A549 (cell line): ENCODE data around the gene GRIPAP1. TPM values are rescaled to one million over a fixed set of nuclear protein-coding genes. Genes with fewer than 3 reads are reported as not detected.

Source experiments
- ATAC-seq, 2 experiments: fragments of 200-7000 bp in 1 of 2; fragments of >200 bp in 1 of 2; cut with Nextera tagmentation in 1 of 2; cut with Tn5 transposase in 1 of 2; 3 replicates each; pipeline versions ENCODE4 v1.8.0 to v1.9.1; 2018 to 2020; ENCODE audit warnings: mild to moderate bottlenecking in 1 of 2, moderate library complexity in 1 of 2
- CTCF ChIA-PET: fragments of 300-600 bp; sonication (Branson Sonifier 250); formaldehyde crosslinking; extraction: SDS; loops from one replicate; lab custom pipeline; 2021; ENCODE audit warnings: antibody characterized with exemption, inconsistent platforms; lab: Yijun Ruan, JAX
- POLR2A ChIA-PET: fragments of 350-600 bp; formaldehyde crosslinking; extraction: SDS; loops from one replicate; lab custom pipeline; 2021; ENCODE audit warnings: antibody characterized with exemption, inconsistent platforms; lab: Yijun Ruan, JAX
- DNase-seq, 2 experiments: peaks; one replicate each; pipeline versions ENCODE4 v3.0.0 to v3.0.0-alpha.2; 2011 to 2016; ENCODE audit warnings: low read depth in 1 of 2, low spot score in 1 of 2
- FAIRE-seq: peaks from 2 replicates; lab custom pipeline; 2011; peaks lifted over from hg19 to GRCh38; lab: Jason Lieb, UNC
- H3K27ac ChIP-seq, 2 experiments: fragments of >200 bp; sonication (Bioruptor Twin); formaldehyde crosslinking; 3 replicates each; pipeline ENCODE4 v1.5.1; 2016 to 2017
- H3K4me1 ChIP-seq: fragments of >200 bp; sonication (Bioruptor Twin); formaldehyde crosslinking; 3 replicates; pipeline ENCODE4 v1.6.1; 2016
- H3K4me2 ChIP-seq: fragments of >200 bp; sonication (Bioruptor Twin); formaldehyde crosslinking; 3 replicates; pipeline ENCODE4 v1.6.1; 2016
- H3K4me3 ChIP-seq: fragments of >200 bp; sonication (Bioruptor Twin); formaldehyde crosslinking; 3 replicates; pipeline ENCODE4 v1.5.1; 2016
- H3K9me3 ChIP-seq: fragments of >200 bp; sonication (Bioruptor Twin); formaldehyde crosslinking; 3 replicates; pipeline ENCODE4 v1.6.1; 2016
- CHD2 ChIP-seq: fragments of 150-350 bp; IDR thresholded peaks from 2 replicates; pipeline ENCODE4 v1.6.1; 2014; ENCODE audit warnings: low read length; ENCODE audit not compliant: partially characterized antibody
- CHD4 ChIP-seq: fragments of 200-600 bp; sonication (generic); IDR thresholded peaks from 2 replicates; pipeline ENCODE4 v1.6.1; 2016; ENCODE audit warnings: antibody characterized with exemption, mild to moderate bottlenecking, borderline replicate concordance
- EHF ChIP-seq: fragments of 250-450 bp; sonication (Bioruptor Pico); IDR thresholded peaks from 2 replicates; pipeline ENCODE4 v1.5.0; 2020; ENCODE audit warnings: mild to moderate bottlenecking
- EP300 ChIP-seq, 2 experiments: fragments of >200 bp; sonication (Bioruptor Twin); formaldehyde crosslinking; IDR thresholded peaks; 2 replicates in 1 of 2; 3 replicates in 1 of 2; pipeline ENCODE4 v1.6.1; 2016 to 2017
- FOSB ChIP-seq: fragments of 250-450 bp; sonication (Bioruptor Pico); IDR thresholded peaks from 2 replicates; pipeline ENCODE4 v1.5.0; 2020; ENCODE audit warnings: mild to moderate bottlenecking, moderate library complexity
- FOXS1 ChIP-seq: fragments of 250-450 bp; sonication (Bioruptor Pico); IDR thresholded peaks from 2 replicates; pipeline ENCODE4 v1.5.0; 2020; ENCODE audit warnings: mild to moderate bottlenecking, moderate library complexity
- GATA3 ChIP-seq: IDR thresholded peaks from 2 replicates; pipeline ENCODE4 v1.6.1; 2012; ENCODE audit warnings: borderline replicate concordance
- HDAC2 ChIP-seq: fragments of 200-600 bp; sonication (generic); IDR thresholded peaks from 2 replicates; pipeline ENCODE4 v1.6.1; 2016
- HOXA7 ChIP-seq: fragments of 250-450 bp; sonication (Bioruptor Pico); IDR thresholded peaks from 2 replicates; pipeline ENCODE4 v1.5.0; 2020; ENCODE audit warnings: mild to moderate bottlenecking, moderate library complexity
- HOXB13 ChIP-seq: fragments of 250-450 bp; sonication (Bioruptor Pico); IDR thresholded peaks from 2 replicates; pipeline ENCODE4 v1.5.0; 2020; ENCODE audit warnings: low read depth, mild to moderate bottlenecking, moderate library complexity
- JUN ChIP-seq, 2 experiments: fragments of >200 bp; sonication (Bioruptor Twin); formaldehyde crosslinking; IDR thresholded peaks; 2 replicates in 1 of 2; 3 replicates in 1 of 2; pipeline ENCODE4 v1.6.1; 2016 to 2017
- JUNB ChIP-seq: fragments of >200 bp; sonication (Bioruptor Twin); formaldehyde crosslinking; IDR thresholded peaks from 2 replicates; pipeline ENCODE4 v1.6.1; 2016
- KDM1A ChIP-seq: fragments of 200-600 bp; sonication (generic); IDR thresholded peaks from 2 replicates; pipeline ENCODE4 v1.6.1; 2016; ENCODE audit warnings: low read depth, mild to moderate bottlenecking
- MAFK ChIP-seq: fragments of 450-650 bp; IDR thresholded peaks from 2 replicates; pipeline ENCODE4 v1.6.1; 2014; ENCODE audit not compliant: partially characterized antibody
- NFE2L2 ChIP-seq: fragments of 150-350 bp; conservative IDR thresholded peaks from 2 replicates; pipeline ENCODE4 v1.6.1; 2014; ENCODE audit warnings: low read length
- NR3C1 ChIP-seq: fragments of >200 bp; sonication (Bioruptor Twin); formaldehyde crosslinking; IDR thresholded peaks from 3 replicates; pipeline ENCODE4 v1.6.1; 2017
- RCOR1 ChIP-seq: fragments of 150-350 bp; IDR thresholded peaks from 2 replicates; pipeline ENCODE4 v1.6.1; 2014; ENCODE audit warnings: antibody characterized with exemption, low read length, low read depth
- RNF2 ChIP-seq: fragments of 200-600 bp; sonication (generic); IDR thresholded peaks from 2 replicates; pipeline ENCODE4 v1.6.1; 2016; ENCODE audit warnings: low read depth, mild to moderate bottlenecking, antibody characterized with exemption, moderate library complexity, borderline replicate concordance
- SMC3 ChIP-seq: fragments of >200 bp; sonication (Bioruptor Twin); formaldehyde crosslinking; IDR thresholded peaks from 3 replicates; pipeline ENCODE4 v1.6.1; 2018; ENCODE audit warnings: inconsistent platforms
- SREBF2 ChIP-seq: fragments of 450-650 bp; IDR thresholded peaks from 2 replicates; pipeline ENCODE4 v1.6.1; 2014; ENCODE audit warnings: mild to moderate bottlenecking, moderate library complexity
- TP53 ChIP-seq: fragments of 250-450 bp; sonication (Bioruptor Pico); IDR thresholded peaks from 2 replicates; pipeline ENCODE4 v1.5.0; 2021; ENCODE audit warnings: mild to moderate bottlenecking, moderate library complexity
- ZC3H11A ChIP-seq: fragments of 450-650 bp; IDR thresholded peaks from 2 replicates; pipeline ENCODE4 v1.6.1; 2014; ENCODE audit warnings: antibody characterized with exemption, mild to moderate bottlenecking
- ZFP36 ChIP-seq: fragments of 450-650 bp; IDR thresholded peaks from 2 replicates; pipeline ENCODE4 v1.6.1; 2014; ENCODE audit warnings: borderline replicate concordance; ENCODE audit not compliant: partially characterized antibody
- ZNF302 ChIP-seq: fragments of 250-450 bp; sonication (Bioruptor Pico); IDR thresholded peaks from 2 replicates; pipeline ENCODE4 v1.9.0; 2021; ENCODE audit warnings: inconsistent platforms, mild to moderate bottlenecking, moderate library complexity
- WGBS: methylation state at CpG from one replicate; pipeline ENCODE4 v1.1.6; 2017; ENCODE audit errors: missing lambda C conversion rate; 5-methylcytosine and 5-hydroxymethylcytosine counted together
- polyA plus RNA-seq, 4 experiments: library from polyadenylated mRNA; depleted of rRNA in 3 of 4; stranded (reverse); fragments of >200 nt; fragmentation: RNase III in 1 of 4; extraction: RNeasy Plus Mini Kit Qiagen cat#74134 plus additional on column Dnase treatment in 1 of 4; gene quantifications; 2 replicates in 3 of 4; 3 replicates in 1 of 4; pipeline ENCODE4 v1.2.3, GENCODE V29; 2011 to 2017
- TF ChIP-seq, protein P1 (sequence below): fragments of 250-450 bp; sonication (Bioruptor Pico); IDR thresholded peaks from 2 replicates; pipeline ENCODE4 v1.5.0; 2020; ENCODE audit warnings: low read depth, mild to moderate bottlenecking, moderate library complexity
- TF ChIP-seq, protein P2 (sequence below): IDR thresholded peaks from 2 replicates; pipeline ENCODE4 v1.6.1; 2012
- TF ChIP-seq, protein P3 (sequence below): fragments of 450-650 bp; IDR thresholded peaks from 2 replicates; pipeline ENCODE4 v1.6.1; 2014; ENCODE audit warnings: antibody characterized with exemption
- TF ChIP-seq, protein P4 (sequence below): fragments of 250-450 bp; sonication (Bioruptor Pico); IDR thresholded peaks from 2 replicates; pipeline ENCODE4 v1.5.0; 2021; ENCODE audit warnings: mild to moderate bottlenecking, moderate library complexity, borderline replicate concordance
- TF ChIP-seq, protein P5 (sequence below): fragments of 150-350 bp; IDR thresholded peaks from 2 replicates; pipeline ENCODE4 v1.6.1; 2014; ENCODE audit warnings: low read depth, mild to moderate bottlenecking, low read length

The GRIPAP1 gene
- polyA plus RNA-seq, 2 of the 4 experiments (the other 2 are of a cell fraction), result 33.7 to 34.3 TPM

DNA sequence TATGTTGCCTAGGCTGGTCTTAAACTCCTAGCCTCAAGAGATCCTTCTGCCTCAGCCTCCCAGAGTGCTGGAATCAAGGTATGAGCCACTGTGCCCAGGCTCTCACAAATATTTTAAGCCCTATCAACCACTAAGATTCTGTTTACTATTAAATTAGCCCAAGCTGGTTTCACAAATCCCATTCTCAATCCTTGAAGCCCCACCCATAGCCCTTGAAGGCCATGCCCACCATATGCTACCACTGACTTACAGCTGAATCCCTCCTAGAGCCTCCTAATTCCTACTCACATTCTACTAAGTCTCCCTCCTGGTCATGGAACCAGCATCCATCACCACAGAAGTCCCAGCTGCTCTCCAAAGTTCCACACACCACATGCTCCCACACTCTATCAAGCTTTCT lies 9.7 kb downstream of the GRIPAP1 start:
- Histone ChIP-seq H3K27ac (no peak overlapping the region), H3K4me3 (no peak overlapping the region), H3K9me3 (no peaks in the 10 kb centered on the region), H3K4me2 (no peak overlapping the region), H3K4me1 (no peaks in the 10 kb centered on the region)
- TF ChIP-seq, protein P1, sequence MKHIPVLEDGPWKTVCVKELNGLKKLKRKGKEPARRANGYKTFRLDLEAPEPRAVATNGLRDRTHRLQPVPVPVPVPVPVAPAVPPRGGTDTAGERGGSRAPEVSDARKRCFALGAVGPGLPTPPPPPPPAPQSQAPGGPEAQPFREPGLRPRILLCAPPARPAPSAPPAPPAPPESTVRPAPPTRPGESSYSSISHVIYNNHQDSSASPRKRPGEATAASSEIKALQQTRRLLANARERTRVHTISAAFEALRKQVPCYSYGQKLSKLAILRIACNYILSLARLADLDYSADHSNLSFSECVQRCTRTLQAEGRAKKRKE, result no peak
- TF ChIP-seq, protein P2, sequence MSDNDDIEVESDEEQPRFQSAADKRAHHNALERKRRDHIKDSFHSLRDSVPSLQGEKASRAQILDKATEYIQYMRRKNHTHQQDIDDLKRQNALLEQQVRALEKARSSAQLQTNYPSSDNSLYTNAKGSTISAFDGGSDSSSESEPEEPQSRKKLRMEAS, result no peak
- ATAC-seq (no peak), DNase-seq (no peak), FAIRE-seq (no peak)
- CTCF ChIA-PET, result no interaction called here
- POLR2A ChIA-PET, result no interaction called here

DNA sequence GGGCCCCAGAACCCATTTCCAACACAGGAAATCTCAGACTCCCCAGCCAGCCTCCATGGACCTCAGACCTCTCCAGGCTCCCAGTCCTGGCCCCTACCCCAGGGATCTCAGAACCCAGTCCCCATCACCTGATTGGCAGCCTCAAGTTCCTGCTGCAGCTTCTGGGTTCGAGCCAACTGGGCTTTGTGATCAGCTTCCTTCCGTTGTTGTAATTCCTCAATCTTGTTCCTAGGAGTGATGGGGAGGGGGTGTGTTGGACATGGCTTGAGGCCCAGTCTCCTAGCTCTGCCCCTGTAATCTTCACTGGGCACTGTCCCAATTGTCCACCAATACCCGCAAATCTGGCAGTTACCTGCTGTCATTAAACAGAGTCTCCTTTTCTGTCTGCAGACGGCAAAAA lies 12.6 kb downstream of the GRIPAP1 start:
- no peaks in the 10 kb centered on the region for H3K4me1 ChIP-seq
- ATAC-seq (no peak), DNase-seq (no peak), FAIRE-seq (no peak)
- POLR2A ChIA-PET, result no interaction called here
- no peak overlapping the region for H3K27ac ChIP-seq
- WGBS, result 94% methylated on average over 4 of the region's 4 CpGs
- CTCF ChIA-PET, result interaction anchor here (0.7 to 4.5 kb wide), 2 partner anchors 17 to 55 kb away, joined by 3 to 14 read pairs; partner anchors contain the start of gene KCND1
- H3K4me2 ChIP-seq, result no peak overlapping the region
- TF ChIP-seq ZFP36, result no peak
- TF ChIP-seq, protein P1, result no peak
- no peak for TF ChIP-seq JUNB
- TF ChIP-seq RNF2, result no peak
- no peak for TF ChIP-seq EP300 (IDR thresholded peaks at IDR 0.05)
- TF ChIP-seq FOXS1 (CRISPR knock-in tag), result no peak
- no peak for TF ChIP-seq FOSB (CRISPR knock-in tag)
- no peak for TF ChIP-seq HOXA7 (CRISPR knock-in tag)
- no peak for TF ChIP-seq ZC3H11A
- no peak for TF ChIP-seq MAFK
- no peak for TF ChIP-seq JUN (IDR thresholded peaks at IDR 0.05)
- no peak for TF ChIP-seq NR3C1
- TF ChIP-seq CHD4, result no peak
- TF ChIP-seq TP53 (CRISPR knock-in tag), result no peak
- TF ChIP-seq SREBF2, result no peak
- no peak for TF ChIP-seq HDAC2
- no peak for TF ChIP-seq GATA3
- H3K9me3 ChIP-seq, result no peaks in the 10 kb centered on the region
- no peak overlapping the region for H3K4me3 ChIP-seq

DNA sequence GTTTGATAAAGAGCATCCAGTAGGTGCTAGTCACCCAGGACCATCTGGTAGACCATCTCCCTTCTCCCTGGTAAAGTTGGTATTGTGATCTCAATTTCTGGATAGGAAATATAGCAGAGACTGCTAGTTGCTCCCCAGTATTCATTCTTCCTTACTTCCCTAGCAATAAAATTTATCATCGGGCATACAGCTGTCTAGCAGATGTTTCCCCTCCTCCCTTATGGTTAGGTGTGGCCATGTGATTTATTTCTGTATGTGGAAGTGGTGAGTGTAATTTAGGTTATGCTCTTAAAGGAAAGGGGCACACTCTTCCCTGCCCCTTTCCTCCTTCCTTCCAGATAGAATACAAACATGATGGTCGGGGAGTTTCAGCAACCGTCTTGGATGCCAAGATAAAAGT lies 18.2 kb downstream of the GRIPAP1 start:
- no peak for DNase-seq
- H3K27ac ChIP-seq, result no peak overlapping the region
- H3K4me3 ChIP-seq, result no peak overlapping the region
- no peaks in the 10 kb centered on the region for H3K4me1 ChIP-seq
- no peaks in the 10 kb centered on the region for H3K9me3 ChIP-seq
- ChIA-PET POLR2A (no interaction called here), CTCF (no interaction called here)
- no peak for ATAC-seq
- no peak overlapping the region for H3K4me2 ChIP-seq
- TF ChIP-seq RCOR1 (no peak), EHF (CRISPR knock-in tag) (no peak), HOXB13 (CRISPR knock-in tag) (no peak), ZNF302 (CRISPR knock-in tag) (no peak), GATA3 (no peak), FOSB (CRISPR knock-in tag) (no peak), HDAC2 (no peak), CHD2 (no peak), NFE2L2 (no peak), SMC3 (no peak), KDM1A (no peak)
- TF ChIP-seq, protein P3, sequence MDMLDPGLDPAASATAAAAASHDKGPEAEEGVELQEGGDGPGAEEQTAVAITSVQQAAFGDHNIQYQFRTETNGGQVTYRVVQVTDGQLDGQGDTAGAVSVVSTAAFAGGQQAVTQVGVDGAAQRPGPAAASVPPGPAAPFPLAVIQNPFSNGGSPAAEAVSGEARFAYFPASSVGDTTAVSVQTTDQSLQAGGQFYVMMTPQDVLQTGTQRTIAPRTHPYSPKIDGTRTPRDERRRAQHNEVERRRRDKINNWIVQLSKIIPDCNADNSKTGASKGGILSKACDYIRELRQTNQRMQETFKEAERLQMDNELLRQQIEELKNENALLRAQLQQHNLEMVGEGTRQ, result no peak
- TF ChIP-seq, protein P1, result no peak
- TF ChIP-seq, protein P4, sequence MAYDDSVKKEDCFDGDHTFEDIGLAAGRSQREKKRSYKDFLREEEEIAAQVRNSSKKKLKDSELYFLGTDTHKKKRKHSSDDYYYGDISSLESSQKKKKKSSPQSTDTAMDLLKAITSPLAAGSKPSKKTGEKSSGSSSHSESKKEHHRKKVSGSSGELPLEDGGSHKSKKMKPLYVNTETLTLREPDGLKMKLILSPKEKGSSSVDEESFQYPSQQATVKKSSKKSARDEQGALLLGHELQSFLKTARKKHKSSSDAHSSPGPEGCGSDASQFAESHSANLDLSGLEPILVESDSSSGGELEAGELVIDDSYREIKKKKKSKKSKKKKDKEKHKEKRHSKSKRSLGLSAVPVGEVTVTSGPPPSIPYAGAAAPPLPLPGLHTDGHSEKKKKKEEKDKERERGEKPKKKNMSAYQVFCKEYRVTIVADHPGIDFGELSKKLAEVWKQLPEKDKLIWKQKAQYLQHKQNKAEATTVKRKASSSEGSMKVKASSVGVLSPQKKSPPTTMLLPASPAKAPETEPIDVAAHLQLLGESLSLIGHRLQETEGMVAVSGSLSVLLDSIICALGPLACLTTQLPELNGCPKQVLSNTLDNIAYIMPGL, result no peak
- TF ChIP-seq, protein P5, sequence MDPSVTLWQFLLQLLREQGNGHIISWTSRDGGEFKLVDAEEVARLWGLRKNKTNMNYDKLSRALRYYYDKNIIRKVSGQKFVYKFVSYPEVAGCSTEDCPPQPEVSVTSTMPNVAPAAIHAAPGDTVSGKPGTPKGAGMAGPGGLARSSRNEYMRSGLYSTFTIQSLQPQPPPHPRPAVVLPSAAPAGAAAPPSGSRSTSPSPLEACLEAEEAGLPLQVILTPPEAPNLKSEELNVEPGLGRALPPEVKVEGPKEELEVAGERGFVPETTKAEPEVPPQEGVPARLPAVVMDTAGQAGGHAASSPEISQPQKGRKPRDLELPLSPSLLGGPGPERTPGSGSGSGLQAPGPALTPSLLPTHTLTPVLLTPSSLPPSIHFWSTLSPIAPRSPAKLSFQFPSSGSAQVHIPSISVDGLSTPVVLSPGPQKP, result no peak
- FAIRE-seq, result no peak
- WGBS, result 93% methylated on average over 3 of the region's 3 CpGs
